T-helper 2 cell treated with Interferon-gamma antibody and Interleukin-4, amounts not matched to agents 5 μg/mL and 100 μg/mL, for 36 hours (primary cell): ENCODE measurements around the gene RASA2.
"Not testable (repeated sequence)": the region's sequence is repeated elsewhere in the genome, so short reads cannot be mapped to it uniquely, and the experiment has no call there.

Source experiments
- DNase-seq: peaks from one replicate; pipeline ENCODE4 v3.0.0; 2021; ENCODE audit warnings: low spot score
- H3K27ac Mint-ChIP-seq: one replicate; pipeline ENCODE4 v1.8.0; 2021; ENCODE audit warnings: mild to moderate bottlenecking, mixed read lengths
- H3K27me3 Mint-ChIP-seq: one replicate; pipeline ENCODE4 v1.8.0; 2021; ENCODE audit warnings: low read depth, mixed read lengths
- H3K36me3 Mint-ChIP-seq: one replicate; pipeline ENCODE4 v1.8.0; 2021; ENCODE audit warnings: low read depth, mixed read lengths
- H3K4me1 Mint-ChIP-seq: one replicate; pipeline ENCODE4 v1.8.0; 2021; ENCODE audit warnings: low read depth, mixed read lengths
- H3K4me3 Mint-ChIP-seq: one replicate; pipeline ENCODE4 v1.8.0; 2022; ENCODE audit warnings: mild to moderate bottlenecking, moderate library complexity, mixed read lengths
- H3K9me3 Mint-ChIP-seq: one replicate; pipeline ENCODE4 v1.8.0; 2021; ENCODE audit warnings: mixed read lengths

Gene RASA2

DNA sequence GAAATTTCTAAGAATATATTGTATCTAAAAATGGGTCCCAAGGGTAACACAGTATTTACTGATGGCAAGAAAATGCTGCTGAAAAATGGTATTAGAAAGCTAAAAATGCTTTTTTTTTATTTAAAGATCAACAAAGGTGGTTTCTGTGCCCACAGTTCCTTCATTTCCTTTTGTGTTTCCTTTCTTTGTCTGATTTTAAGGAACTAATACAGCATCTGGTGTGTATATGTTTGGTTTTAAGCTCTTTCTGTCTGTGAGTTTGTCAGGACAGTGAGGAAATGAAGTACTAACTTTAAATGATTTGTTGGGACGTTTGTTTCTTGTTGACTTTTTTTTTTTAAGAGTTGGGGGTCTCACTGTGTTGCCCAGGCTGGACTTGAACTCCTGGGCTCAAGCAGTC, 38.2 kb downstream of the RASA2 start:
- Mint-ChIP-seq H3K9me3 (no peaks in the 10 kb centered on the region), H3K4me1 (peaks cover 31% of the 10 kb centered on the region), H3K27ac (no peak overlapping the region), H3K36me3 (peaks cover 42% of the 10 kb centered on the region), H3K4me3 (no peak overlapping the region), H3K27me3 (no peaks in the 10 kb centered on the region)
- DNase-seq: no peak

GRCh38 chr3:141525814-141526213, 39.0 kb downstream of the RASA2 start:
- no peak for DNase-seq
- Mint-ChIP-seq H3K27me3 (no peaks in the 10 kb centered on the region), H3K36me3 (peaks cover 43% of the 10 kb centered on the region), H3K4me1 (peaks cover 30% of the 10 kb centered on the region), H3K27ac (no peak overlapping the region), H3K9me3 (no peaks in the 10 kb centered on the region), H3K4me3 (no peak overlapping the region)

- H3K27ac Mint-ChIP-seq: no peak overlapping the region
- no peak overlapping the region for H3K4me3 Mint-ChIP-seq
- H3K36me3 Mint-ChIP-seq: peaks cover 40% of the 10 kb centered on the region
- DNase-seq: no peak
- H3K27me3 Mint-ChIP-seq: no peaks in the 10 kb centered on the region
- no peaks in the 10 kb centered on the region for H3K9me3 Mint-ChIP-seq
- H3K4me1 Mint-ChIP-seq: peaks cover 26% of the 10 kb centered on the region
Measured at GRCh38 chr3:141526709-141527108, 39.9 kb downstream of the RASA2 start.

GRCh38 chr3:141528800-141529199, 42.0 kb downstream of the RASA2 start:
- Mint-ChIP-seq H3K4me3 (no peak overlapping the region), H3K27ac (no peak overlapping the region), H3K4me1 (peaks cover 26% of the 10 kb centered on the region), H3K9me3 (no peaks in the 10 kb centered on the region), H3K36me3 (peaks cover 44% of the 10 kb centered on the region), H3K27me3 (no peaks in the 10 kb centered on the region)
- no peak for DNase-seq

DNA sequence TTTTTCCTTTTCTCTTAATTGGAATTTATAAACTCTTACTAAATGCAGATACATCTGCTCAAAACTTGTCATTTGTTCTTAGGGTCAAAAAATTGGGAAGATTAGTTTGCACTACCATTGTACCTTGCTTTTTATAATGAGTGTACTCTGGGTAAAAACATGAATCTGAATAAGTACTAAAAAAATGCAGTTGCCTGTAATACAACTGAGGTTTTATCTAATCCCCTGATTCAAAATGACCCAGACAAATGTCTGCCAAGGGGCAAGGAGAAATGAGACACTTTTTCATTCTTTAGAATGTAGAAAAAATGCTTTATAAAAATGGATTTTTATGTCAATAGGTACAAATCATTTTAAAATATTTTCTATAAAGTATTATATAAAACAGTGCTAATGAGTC, 42.4 kb downstream of the RASA2 start:
- H3K36me3 Mint-ChIP-seq: peaks cover 43% of the 10 kb centered on the region
- no peak for DNase-seq
- H3K4me3 Mint-ChIP-seq: no peak overlapping the region
- H3K4me1 Mint-ChIP-seq: peaks cover 25% of the 10 kb centered on the region
- no peak overlapping the region for H3K27ac Mint-ChIP-seq
- no peaks in the 10 kb centered on the region for H3K27me3 Mint-ChIP-seq
- no peaks in the 10 kb centered on the region for H3K9me3 Mint-ChIP-seq

DNA sequence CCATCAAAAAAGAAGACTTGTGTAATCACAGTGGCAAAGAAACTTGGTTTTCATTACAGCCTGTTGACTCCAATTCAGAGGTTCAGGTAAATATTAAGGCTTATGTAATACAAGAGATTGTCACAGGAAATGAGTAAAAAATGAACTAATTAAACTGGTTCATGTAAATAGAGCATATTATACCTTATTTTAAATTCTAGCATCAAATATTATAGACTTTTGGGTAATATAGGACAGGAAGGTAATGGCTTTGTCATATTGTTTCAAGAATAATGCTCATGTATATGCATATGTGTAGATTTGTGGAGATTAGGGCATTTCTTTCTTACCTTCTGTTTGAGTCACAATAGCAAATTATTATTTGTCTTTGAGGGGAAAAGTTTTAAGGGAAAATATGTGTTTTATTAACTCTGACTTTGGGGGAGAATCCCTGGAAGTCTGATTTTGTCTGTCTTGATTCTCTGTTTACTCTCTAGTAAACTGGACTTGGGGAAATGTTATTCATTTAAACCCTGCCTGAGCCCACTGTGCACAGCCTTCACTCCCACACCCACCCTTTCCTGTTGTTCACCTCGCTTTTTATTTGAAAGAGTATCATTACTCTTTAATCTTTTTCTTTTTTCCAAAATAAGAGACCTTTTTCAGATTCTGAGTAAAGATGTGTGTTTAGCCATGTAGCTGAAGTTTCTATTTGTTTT, 43.0 kb downstream of the RASA2 start:
- peaks cover 25% of the 10 kb centered on the region for H3K4me1 Mint-ChIP-seq

GRCh38 chr3:141530415-141530768, 43.6 kb downstream of the RASA2 start:
- peaks cover 22% of the 10 kb centered on the region for H3K4me1 Mint-ChIP-seq
- DNase-seq: no peak
- H3K27ac Mint-ChIP-seq: peak overlapping the region; percentile 55
- peaks cover 3% of the 10 kb centered on the region for H3K9me3 Mint-ChIP-seq
- no peaks in the 10 kb centered on the region for H3K27me3 Mint-ChIP-seq
- H3K4me3 Mint-ChIP-seq: no peak overlapping the region
- H3K36me3 Mint-ChIP-seq: peaks cover 46% of the 10 kb centered on the region

More for the DNA sequence above, 43.0 kb downstream of the RASA2 start:
- Mint-ChIP-seq H3K27me3 (no peaks in the 10 kb centered on the region), H3K9me3 (no peaks in the 10 kb centered on the region), H3K4me3 (peak overlapping the region; percentile 43), H3K27ac (peak overlapping the region; percentile 55), H3K36me3 (peaks cover 44% of the 10 kb centered on the region)
- DNase-seq: no peak

DNA sequence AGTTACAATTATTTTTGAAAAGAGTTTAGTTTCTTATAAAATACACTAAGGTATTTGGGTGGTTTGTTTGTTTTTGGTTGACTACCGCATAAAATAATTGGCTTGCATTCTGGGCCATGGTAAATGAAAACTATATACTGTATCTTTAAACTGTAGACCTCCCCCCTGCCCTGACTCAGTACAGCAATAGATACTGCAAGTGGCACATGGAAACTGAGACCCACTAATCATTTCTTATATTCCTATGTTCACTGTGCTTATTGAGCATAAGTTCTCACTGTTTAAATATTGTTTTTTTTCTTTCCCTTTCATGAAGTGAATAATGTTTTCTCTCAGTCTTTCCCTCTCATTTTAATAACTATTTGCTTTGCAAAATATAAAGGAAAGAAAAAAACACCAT, 45.8 kb downstream of the RASA2 start:
- Mint-ChIP-seq H3K4me1 (peaks cover 15% of the 10 kb centered on the region), H3K27ac (no peak overlapping the region), H3K36me3 (peaks cover 58% of the 10 kb centered on the region)

GRCh38 chr3:141536017-141536416, 49.2 kb downstream of the RASA2 start:
- not testable (repeated sequence) for H3K27me3 Mint-ChIP-seq, H3K4me3 Mint-ChIP-seq, DNase-seq, H3K27ac Mint-ChIP-seq
- peaks cover 11% of the 10 kb centered on the region for H3K9me3 Mint-ChIP-seq
- H3K4me1 Mint-ChIP-seq: peaks cover 12% of the 10 kb centered on the region
- H3K36me3 Mint-ChIP-seq: peaks cover 60% of the 10 kb centered on the region

More for the DNA sequence above, 45.8 kb downstream of the RASA2 start:
- DNase-seq: no peak
- H3K4me3 Mint-ChIP-seq: no peak overlapping the region
- H3K9me3 Mint-ChIP-seq: peaks cover 11% of the 10 kb centered on the region
- no peaks in the 10 kb centered on the region for H3K27me3 Mint-ChIP-seq

DNA sequence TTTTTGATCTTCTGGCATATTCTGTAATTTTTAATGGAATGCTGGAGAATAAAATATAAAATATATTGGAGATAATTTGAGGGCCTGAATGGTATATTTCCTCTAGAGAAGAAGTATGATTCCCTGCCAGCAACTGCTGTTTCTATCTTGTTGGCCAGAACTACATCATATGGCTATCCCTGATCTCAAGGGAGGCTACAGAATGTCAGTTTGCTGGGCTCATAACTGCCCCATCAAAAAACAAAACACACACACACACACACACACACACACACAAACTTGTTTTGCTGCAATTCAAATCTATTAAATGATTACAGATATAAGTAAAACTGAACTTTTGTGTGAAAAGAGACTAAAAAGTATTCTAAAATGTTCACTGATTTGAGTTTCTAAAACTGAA, 51.0 kb downstream of the RASA2 start:
- Mint-ChIP-seq H3K4me1 (peaks cover 19% of the 10 kb centered on the region), H3K36me3 (peaks cover 67% of the 10 kb centered on the region), H3K4me3 (no peak overlapping the region), H3K9me3 (peaks cover 17% of the 10 kb centered on the region), H3K27me3 (no peaks in the 10 kb centered on the region), H3K27ac (no peak overlapping the region)
- DNase-seq: no peak

GRCh38 chr3:141538568-141539240, 51.9 kb downstream of the RASA2 start:
- DNase-seq: no peak
- Mint-ChIP-seq H3K4me1 (peaks cover 20% of the 10 kb centered on the region), H3K4me3 (no peak overlapping the region), H3K9me3 (peaks cover 25% of the 10 kb centered on the region), H3K36me3 (peaks cover 68% of the 10 kb centered on the region), H3K27ac (no peak overlapping the region), H3K27me3 (no peaks in the 10 kb centered on the region)

DNA sequence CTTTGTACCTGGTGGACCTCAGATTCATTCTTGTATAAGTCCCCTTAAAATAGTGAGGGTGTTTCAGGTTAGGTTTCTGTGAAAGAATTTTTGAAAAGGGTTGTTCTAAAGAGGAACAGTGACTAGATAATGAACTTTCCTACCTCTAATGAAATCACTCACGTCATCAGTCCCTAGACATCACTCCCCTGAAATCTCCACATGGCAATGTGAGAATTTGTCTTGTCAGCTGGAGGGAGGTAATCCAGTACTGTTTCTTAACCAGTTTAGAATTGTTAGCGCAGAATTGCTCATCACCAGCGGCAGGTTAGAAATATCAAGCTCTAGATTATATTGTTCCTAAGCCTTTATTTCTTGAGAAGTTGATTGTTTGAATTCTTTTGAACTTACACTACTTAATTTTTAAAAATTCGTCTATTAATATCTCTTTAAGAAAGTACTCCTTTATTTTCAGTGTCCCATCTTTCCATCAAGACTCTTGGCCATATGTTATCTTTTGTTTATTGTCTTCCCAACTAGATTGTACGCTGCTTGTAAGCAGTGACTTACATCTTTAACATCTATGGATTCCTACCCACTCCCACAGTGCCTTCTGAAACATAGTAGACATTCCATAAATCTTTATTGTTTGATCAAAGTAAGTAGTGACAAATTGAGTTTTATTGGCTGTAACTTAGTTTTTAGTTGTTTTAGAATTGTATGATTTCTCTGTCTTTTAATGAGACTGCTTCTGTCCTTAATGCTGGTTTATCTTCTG, 52.8 kb downstream of the RASA2 start:
- no peak overlapping the region for H3K4me3 Mint-ChIP-seq
- peaks cover 72% of the 10 kb centered on the region for H3K36me3 Mint-ChIP-seq
- peak overlapping the region; percentile 13 for H3K27ac Mint-ChIP-seq
- H3K4me1 Mint-ChIP-seq: peaks cover 24% of the 10 kb centered on the region
- peaks cover 32% of the 10 kb centered on the region for H3K9me3 Mint-ChIP-seq
- no peak for DNase-seq
- H3K27me3 Mint-ChIP-seq: no peaks in the 10 kb centered on the region

DNA sequence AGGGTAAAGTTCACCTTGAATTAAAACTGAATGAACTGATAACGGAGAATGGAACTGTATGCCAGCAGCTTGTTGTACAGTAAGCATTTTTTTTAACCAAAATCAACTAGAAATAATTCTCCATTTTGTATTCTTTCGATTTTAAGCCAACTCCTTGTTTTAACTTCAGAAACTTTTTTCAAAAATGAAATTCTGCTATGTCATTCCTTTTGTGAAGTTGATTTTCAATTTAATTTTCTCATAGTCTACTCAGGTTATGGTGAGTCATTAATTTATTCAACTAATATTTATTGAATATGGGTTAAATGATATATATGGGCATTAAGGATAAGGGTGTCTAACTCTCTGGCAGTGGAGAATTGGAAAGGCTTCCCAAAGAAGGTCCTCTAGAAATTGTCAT, 53.7 kb downstream of the RASA2 start:
- no peaks in the 10 kb centered on the region for H3K27me3 Mint-ChIP-seq
- H3K27ac Mint-ChIP-seq: no peak overlapping the region
- no peak overlapping the region for H3K4me3 Mint-ChIP-seq
- H3K4me1 Mint-ChIP-seq: peaks cover 30% of the 10 kb centered on the region
- peaks cover 70% of the 10 kb centered on the region for H3K36me3 Mint-ChIP-seq
- DNase-seq: no peak
- peaks cover 35% of the 10 kb centered on the region for H3K9me3 Mint-ChIP-seq
